SKM-1 (cell line): Measurements from ENCODE around the gene NOB1.

Experiments
- DNase-seq: peaks from one replicate; lab custom pipeline; 2025; ENCODE audit not compliant: unreplicated experiment; lab: John Stamatoyannopoulos, UW

The NOB1 gene

GRCh38 chr16:69724414-69724873 lies 30.3 kb downstream of the NOB1 start:
- no peak for DNase-seq

GRCh38 chr16:69721441-69721957 lies 33.2 kb downstream of the NOB1 start:
- DNase-seq = no peak

- DNase-seq = no peak
These were observed 33.8 kb downstream of the NOB1 start for GRCh38 chr16:69720822-69721430.

- no peak for DNase-seq
These were observed 36.5 kb downstream of the NOB1 start for GRCh38 chr16:69718111-69718764.

GRCh38 chr16:69717066-69717465 lies 37.7 kb downstream of the NOB1 start:
- DNase-seq = no peak

- no peak for DNase-seq
These were observed 41.7 kb downstream of the NOB1 start for GRCh38 chr16:69712914-69713581.

- no peak for DNase-seq
These were observed 42.4 kb downstream of the NOB1 start for GRCh38 chr16:69712277-69712676.

- no peak for DNase-seq
These were observed 43.5 kb downstream of the NOB1 start for GRCh38 chr16:69711115-69711740.

- peak; percentile 35 for DNase-seq
These were observed 45.2 kb downstream of the NOB1 start for GRCh38 chr16:69709456-69710084.

GRCh38 chr16:69707920-69708683 lies 46.6 kb downstream of the NOB1 start:
- no peak for DNase-seq

- no peak for DNase-seq
These were observed 47.8 kb downstream of the NOB1 start for GRCh38 chr16:69706975-69707340.

GRCh38 chr16:69706256-69706974 lies 48.3 kb downstream of the NOB1 start:
- no peak for DNase-seq

GRCh38 chr16:69703638-69704037 lies 51.1 kb downstream of the NOB1 start:
- DNase-seq = no peak

GRCh38 chr16:69701866-69702265 lies 52.9 kb downstream of the NOB1 start:
- no peak for DNase-seq

GRCh38 chr16:69701452-69701851 lies 53.3 kb downstream of the NOB1 start:
- DNase-seq = no peak

- no peak for DNase-seq
These were observed 54.8 kb downstream of the NOB1 start for GRCh38 chr16:69699915-69700314.

GRCh38 chr16:69698404-69698803 lies 56.3 kb downstream of the NOB1 start:
- DNase-seq = no peak

- DNase-seq = no peak
These were observed 60.8 kb downstream of the NOB1 start for GRCh38 chr16:69693916-69694315.

- no peak for DNase-seq
These were observed 62.5 kb downstream of the NOB1 start for GRCh38 chr16:69691980-69692911.
